Measurements from ENCODE around the gene FBXO46. TPM values are rescaled to one million over a fixed set of nuclear protein-coding genes. Genes with fewer than 3 reads are reported as not detected.

FBXO46 gene
- polyA plus RNA-seq, 1 experiment = 1.4 TPM

DNA sequence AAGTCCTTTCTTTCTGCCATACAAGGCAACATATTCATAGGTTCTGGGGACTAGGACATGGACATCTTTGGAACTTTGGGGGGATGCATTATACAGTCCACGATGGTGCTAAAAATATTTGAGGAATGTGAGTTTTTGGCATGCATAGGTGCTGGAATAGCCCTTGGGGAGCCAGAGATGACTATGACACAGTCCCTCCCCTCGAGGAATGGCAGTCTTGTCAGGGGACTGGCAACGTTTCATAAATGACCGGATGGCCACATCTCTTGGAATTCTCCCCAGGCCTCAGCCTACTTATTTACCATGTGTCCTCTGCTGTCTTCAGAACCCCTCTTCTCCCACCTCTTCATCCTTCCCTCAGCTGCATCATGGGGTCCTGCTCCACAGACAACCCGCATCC, 16.2 kb upstream of the FBXO46 start:
- ChIA-PET POLR2A (no interaction called here), CTCF (no interaction called here)
- TF ChIP-seq CTCF (IDR thresholded peaks at IDR 0.05; ENCODE audit: low read depth, low read length) = no peak
- H3K27me3 ChIP-seq (ENCODE audit: control insufficient read depth, insufficient read depth, low read length) = peaks cover 13% of the 10 kb centered on the region
- no peak overlapping the region for H3K27ac ChIP-seq (ENCODE audit: low read depth, low read length)
- no peaks in the 10 kb centered on the region for H3K9me3 ChIP-seq (ENCODE audit: control insufficient read depth, insufficient read depth, low read length)
- no peak overlapping the region for H3K4me3 ChIP-seq (ENCODE audit: low read depth, low read length)
- DNase-seq (ENCODE audit: low read depth, low spot score) = no peak

DNA sequence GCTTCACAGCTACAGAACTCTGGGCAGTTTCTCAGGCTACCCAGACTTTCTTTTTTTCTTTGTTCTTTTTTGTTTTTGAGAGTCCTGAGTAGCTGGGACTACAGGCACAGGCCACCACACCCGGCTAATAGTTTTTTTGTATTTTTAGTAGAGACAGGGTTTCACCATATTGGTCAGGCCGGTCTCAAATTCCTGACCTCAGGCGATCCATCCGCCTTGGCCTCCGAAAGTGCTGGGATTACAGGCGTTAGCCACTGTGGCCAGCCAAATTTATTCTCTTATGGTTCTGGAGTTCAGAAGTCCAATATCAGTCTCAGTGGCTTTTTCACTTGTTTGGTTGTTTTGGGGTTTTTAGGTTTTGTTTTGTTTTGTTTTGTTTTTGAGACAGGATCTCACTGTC, 14.9 kb upstream of the FBXO46 start:
- DNase-seq (ENCODE audit: low read depth, low spot score) = no peak
- no peak for TF ChIP-seq CTCF (IDR thresholded peaks at IDR 0.05; ENCODE audit: low read depth, low read length)
- ChIA-PET POLR2A (interaction anchor here (0.9 kb wide), 1 partner anchor 24 kb away, joined by 4 read pairs; the partner anchor contains the start of gene SIX5), CTCF (interaction anchor here (1.5 kb wide), 1 partner anchor 9 kb away, joined by 5 read pairs; no protein-coding TSS in a partner anchor)
- no peak overlapping the region for H3K27ac ChIP-seq (ENCODE audit: low read depth, low read length)
- no peak overlapping the region for H3K4me3 ChIP-seq (ENCODE audit: low read depth, low read length)
- H3K27me3 ChIP-seq (ENCODE audit: control insufficient read depth, insufficient read depth, low read length) = peaks cover 16% of the 10 kb centered on the region
- no peaks in the 10 kb centered on the region for H3K9me3 ChIP-seq (ENCODE audit: control insufficient read depth, insufficient read depth, low read length)

DNA sequence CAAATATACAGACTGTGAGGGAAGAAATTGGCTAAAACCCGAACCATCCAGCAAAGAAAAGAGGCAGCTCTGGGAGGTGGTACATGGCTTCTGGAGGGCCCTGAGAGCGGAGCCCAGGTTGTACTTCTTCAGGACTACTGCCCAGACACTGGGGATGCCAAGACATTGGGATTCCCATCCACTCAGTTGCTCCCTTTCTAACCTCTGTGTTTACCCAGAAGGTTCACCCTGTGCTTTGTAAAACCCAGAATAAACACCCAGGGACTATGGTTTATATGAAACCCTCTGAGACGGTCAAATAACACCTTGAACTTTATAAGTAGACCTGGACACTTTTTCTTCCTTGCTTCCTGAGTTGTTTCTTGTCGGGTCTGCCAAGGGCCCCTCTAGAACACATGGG, 12.3 kb upstream of the FBXO46 start:
- POLR2A ChIA-PET = no interaction called here
- no peak for TF ChIP-seq CTCF (IDR thresholded peaks at IDR 0.05; ENCODE audit: low read depth, low read length)

GRCh38 chr19:45739498-45740439, 9.1 kb upstream of the FBXO46 start:
- TF ChIP-seq CTCF (IDR thresholded peaks at IDR 0.05; ENCODE audit: low read depth, low read length) = no peak
- ChIA-PET POLR2A (interaction anchor here (0.6 to 0.7 kb wide), 2 partner anchors 29 to 520 kb away, joined by 3 to 6 read pairs; partner anchors contain the start of gene SIX5), CTCF (no interaction called here)
- Histone ChIP-seq H3K27me3 (ENCODE audit: control insufficient read depth, insufficient read depth, low read length) (peaks cover 3% of the 10 kb centered on the region), H3K9me3 (ENCODE audit: control insufficient read depth, insufficient read depth, low read length) (no peaks in the 10 kb centered on the region), H3K4me3 (ENCODE audit: low read depth, low read length) (no peak overlapping the region), H3K27ac (ENCODE audit: low read depth, low read length) (no peak overlapping the region)
- no peak for DNase-seq (ENCODE audit: low read depth, low spot score)

More for the DNA sequence above, 12.3 kb upstream of the FBXO46 start:
- no peak for DNase-seq (ENCODE audit: low read depth, low spot score)
- peaks cover 16% of the 10 kb centered on the region for H3K27me3 ChIP-seq (ENCODE audit: control insufficient read depth, insufficient read depth, low read length)
- H3K4me3 ChIP-seq (ENCODE audit: low read depth, low read length) = no peak overlapping the region
- no peaks in the 10 kb centered on the region for H3K9me3 ChIP-seq (ENCODE audit: control insufficient read depth, insufficient read depth, low read length)
- no peak overlapping the region for H3K27ac ChIP-seq (ENCODE audit: low read depth, low read length)
- CTCF ChIA-PET = no interaction called here

All from AG04450 (cell line).